ENCODE measurements around the gene KCTD4.
A peak's percentile ranks its signal among the peaks of the same experiment; 100 is the strongest.
"Not testable (repeated sequence)": the region's sequence is repeated elsewhere in the genome, so short reads cannot be mapped to it uniquely, and the experiment has no call there.

The KCTD4 gene

DNA sequence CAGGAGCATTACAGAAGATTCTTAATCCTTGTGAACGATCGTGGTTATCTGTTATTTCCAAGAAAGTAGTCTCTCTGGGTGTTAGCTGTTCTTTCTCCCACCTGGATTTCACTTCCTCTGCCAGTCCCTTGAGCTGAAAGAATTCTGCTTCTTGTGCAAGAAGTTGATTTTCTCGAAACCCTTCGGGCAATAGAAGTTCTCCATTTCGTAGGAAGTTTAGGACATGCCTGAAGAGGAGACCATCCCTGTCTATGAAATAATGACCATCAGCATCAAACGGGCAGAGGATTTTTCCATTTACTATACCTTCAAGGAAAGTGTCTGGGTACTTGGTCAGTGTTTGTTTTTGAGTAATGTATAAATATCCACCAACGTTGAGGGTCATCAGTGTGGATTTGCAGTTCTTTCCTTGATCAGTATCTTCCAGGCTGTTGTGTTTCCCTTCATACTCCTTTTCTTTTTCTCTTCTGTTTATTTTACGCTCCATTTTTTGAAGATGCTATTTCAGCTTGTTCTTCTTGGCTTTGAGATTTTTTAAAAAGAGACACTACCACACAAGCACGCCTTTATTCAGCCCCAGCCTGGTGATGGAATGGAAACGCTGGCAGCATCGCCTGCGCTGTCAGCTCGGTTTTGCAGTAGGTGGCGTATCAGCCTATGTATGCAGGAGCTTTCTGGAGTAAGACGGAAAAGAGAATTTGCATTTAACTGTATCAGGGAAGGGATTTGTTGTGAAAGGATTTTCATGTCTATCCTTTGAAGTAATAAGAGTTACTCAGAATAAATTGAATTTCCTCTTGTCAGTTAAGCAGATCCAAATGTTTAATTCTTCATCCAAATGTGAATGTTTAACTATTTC, 6.5 kb downstream of the KCTD4 start:
- Mint-ChIP-seq H3K9me3 (no peaks in the 10 kb centered on the region), H3K27me3 (ENCODE audit: low read depth) (no peaks in the 10 kb centered on the region), H3K27ac (peak overlapping the region; percentile 9 to 81 (median 62)), H3K4me1 (no peaks in the 10 kb centered on the region), H3K36me3 (ENCODE audit: low read depth) (peaks cover 3% of the 10 kb centered on the region), H3K4me3 (peak overlapping the region in 2 of 3 experiments; percentile 4 to 26)
- TF ChIP-seq, protein P1, sequence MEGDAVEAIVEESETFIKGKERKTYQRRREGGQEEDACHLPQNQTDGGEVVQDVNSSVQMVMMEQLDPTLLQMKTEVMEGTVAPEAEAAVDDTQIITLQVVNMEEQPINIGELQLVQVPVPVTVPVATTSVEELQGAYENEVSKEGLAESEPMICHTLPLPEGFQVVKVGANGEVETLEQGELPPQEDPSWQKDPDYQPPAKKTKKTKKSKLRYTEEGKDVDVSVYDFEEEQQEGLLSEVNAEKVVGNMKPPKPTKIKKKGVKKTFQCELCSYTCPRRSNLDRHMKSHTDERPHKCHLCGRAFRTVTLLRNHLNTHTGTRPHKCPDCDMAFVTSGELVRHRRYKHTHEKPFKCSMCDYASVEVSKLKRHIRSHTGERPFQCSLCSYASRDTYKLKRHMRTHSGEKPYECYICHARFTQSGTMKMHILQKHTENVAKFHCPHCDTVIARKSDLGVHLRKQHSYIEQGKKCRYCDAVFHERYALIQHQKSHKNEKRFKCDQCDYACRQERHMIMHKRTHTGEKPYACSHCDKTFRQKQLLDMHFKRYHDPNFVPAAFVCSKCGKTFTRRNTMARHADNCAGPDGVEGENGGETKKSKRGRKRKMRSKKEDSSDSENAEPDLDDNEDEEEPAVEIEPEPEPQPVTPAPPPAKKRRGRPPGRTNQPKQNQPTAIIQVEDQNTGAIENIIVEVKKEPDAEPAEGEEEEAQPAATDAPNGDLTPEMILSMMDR (IDR thresholded peaks at IDR 0.05; ENCODE audit: unreplicated experiment in 3 of 3), result peak; percentile 22 to 42 (median 37)

DNA sequence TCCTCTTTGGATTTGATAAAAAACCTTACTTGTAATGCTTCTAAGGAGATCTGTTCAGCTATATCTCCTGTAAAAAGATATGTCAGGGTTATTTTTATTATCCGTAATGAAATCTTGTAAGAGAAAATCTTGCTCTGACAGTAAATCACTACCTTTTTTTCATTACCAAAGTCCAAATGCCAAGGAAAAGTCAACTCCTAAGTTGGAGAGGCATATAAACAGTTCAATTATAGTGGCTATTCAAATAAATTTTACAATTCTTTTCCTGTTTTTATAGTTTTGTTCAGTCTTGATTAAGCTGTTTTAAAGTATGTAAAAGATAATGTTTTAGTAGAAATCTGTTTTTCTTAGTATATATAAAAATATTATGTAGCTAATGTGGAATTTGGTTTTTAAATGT, 9.0 kb downstream of the KCTD4 start:
- Mint-ChIP-seq H3K4me3 (no peak overlapping the region), H3K27me3 (ENCODE audit: low read depth) (no peaks in the 10 kb centered on the region), H3K36me3 (ENCODE audit: low read depth) (peaks cover 13% of the 10 kb centered on the region), H3K4me1 (no peaks in the 10 kb centered on the region), H3K9me3 (no peaks in the 10 kb centered on the region), H3K27ac (no peak overlapping the region)
- TF ChIP-seq, protein P1 (IDR thresholded peaks at IDR 0.05; ENCODE audit: unreplicated experiment in 3 of 3), result no peak

DNA sequence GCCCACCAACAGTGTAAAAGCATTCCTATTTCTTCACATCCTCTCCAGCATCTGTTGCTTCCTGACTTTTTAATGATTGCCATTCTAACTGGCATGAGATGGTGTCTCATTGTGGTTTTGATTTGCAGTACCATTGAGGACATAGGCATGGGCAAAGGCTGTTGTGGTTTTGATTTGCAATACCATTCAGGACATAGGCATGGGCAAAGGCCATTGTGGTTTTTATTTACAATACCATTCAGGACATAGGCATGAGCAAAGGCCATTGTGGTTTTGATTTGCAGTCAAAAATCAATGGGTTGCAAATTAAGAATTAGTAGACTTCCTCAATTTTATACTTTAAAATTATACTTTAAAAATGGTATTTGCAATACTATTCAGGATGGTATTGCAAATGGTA, 11.3 kb downstream of the KCTD4 start:
- H3K36me3 Mint-ChIP-seq (ENCODE audit: low read depth), result peaks cover 14% of the 10 kb centered on the region
- not testable (repeated sequence) for H3K9me3 Mint-ChIP-seq; H3K4me1 Mint-ChIP-seq; H3K27ac Mint-ChIP-seq; H3K27me3 Mint-ChIP-seq (ENCODE audit: low read depth); H3K4me3 Mint-ChIP-seq

DNA sequence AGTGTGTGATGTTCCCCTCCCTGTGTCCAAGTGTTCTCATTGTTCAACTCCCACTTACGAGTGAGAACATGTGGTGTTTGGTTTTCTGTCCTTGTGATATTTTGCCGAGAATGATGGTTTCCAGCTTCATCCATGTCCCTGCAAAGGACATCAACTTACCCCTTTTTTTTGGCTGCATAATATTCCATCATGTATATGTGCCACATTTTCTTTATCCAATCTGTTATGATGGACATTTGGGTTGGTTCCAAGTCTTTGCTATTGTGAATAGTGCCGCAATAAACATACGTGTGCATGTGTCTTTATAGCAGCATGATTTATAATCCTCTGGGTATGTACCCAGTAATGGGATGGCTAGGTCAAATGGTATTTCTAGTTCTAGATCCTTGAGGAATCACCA, 11.8 kb downstream of the KCTD4 start:
- H3K4me3 Mint-ChIP-seq; H3K4me1 Mint-ChIP-seq; H3K9me3 Mint-ChIP-seq; H3K27me3 Mint-ChIP-seq (ENCODE audit: low read depth); H3K27ac Mint-ChIP-seq: not testable (repeated sequence)
- H3K36me3 Mint-ChIP-seq (ENCODE audit: low read depth), result peaks cover 18% of the 10 kb centered on the region

DNA sequence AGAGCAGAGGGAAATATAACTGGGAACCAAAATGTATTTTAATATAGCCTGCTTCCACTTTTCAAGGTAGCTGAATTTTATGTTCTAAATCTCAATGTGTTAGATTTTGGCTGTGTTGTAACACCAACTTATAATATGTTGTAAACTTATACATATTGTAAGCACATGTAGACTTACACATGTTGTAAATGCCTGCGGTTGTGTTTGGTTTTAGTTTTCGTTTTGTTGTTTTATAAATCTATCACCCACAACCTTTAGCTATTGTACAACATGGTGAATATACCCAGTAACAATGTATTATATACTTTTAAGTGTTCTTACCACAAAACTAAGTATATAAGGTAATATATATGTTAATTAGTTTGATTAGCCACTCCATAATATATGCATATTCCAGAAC, 15.6 kb downstream of the KCTD4 start:
- Mint-ChIP-seq H3K9me3 (no peaks in the 10 kb centered on the region), H3K36me3 (ENCODE audit: low read depth) (peaks cover 26% of the 10 kb centered on the region), H3K4me1 (no peaks in the 10 kb centered on the region), H3K27ac (no peak overlapping the region), H3K27me3 (ENCODE audit: low read depth) (no peaks in the 10 kb centered on the region), H3K4me3 (no peak overlapping the region)
- TF ChIP-seq, protein P1 (IDR thresholded peaks at IDR 0.05; ENCODE audit: unreplicated experiment in 3 of 3), result no peak

DNA sequence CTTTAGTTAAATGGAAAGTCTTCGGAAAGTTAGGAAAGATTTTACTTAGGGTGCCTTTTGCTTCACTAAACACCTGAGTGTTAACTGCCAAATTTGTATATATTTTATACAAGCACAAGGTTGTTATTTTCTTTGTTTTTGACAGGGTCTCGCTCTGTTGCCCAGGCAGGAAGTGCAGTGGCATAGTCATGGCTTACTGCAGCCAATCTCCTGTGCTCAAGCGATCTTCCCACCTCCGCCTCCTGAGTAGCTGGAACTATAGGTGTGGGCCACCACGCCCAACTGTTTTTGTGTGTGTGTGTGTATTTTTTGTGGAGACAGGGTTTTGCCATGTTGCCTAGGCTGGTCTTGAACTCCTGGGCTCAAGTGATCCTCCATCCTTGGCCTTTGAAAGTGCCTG, 16.2 kb downstream of the KCTD4 start:
- H3K27me3 Mint-ChIP-seq (ENCODE audit: low read depth), result no peaks in the 10 kb centered on the region
- no peak overlapping the region for H3K4me3 Mint-ChIP-seq
- H3K9me3 Mint-ChIP-seq, result no peaks in the 10 kb centered on the region
- H3K36me3 Mint-ChIP-seq (ENCODE audit: low read depth), result peaks cover 26% of the 10 kb centered on the region
- H3K27ac Mint-ChIP-seq, result no peak overlapping the region
- TF ChIP-seq, protein P1 (IDR thresholded peaks at IDR 0.05; ENCODE audit: unreplicated experiment in 3 of 3), result no peak
- no peaks in the 10 kb centered on the region for H3K4me1 Mint-ChIP-seq
